Ascending aorta (tissue), 2 donors: ENCODE data around the gene RAB7B. TPM values are rescaled to one million over a fixed set of nuclear protein-coding genes. Genes with fewer than 3 reads are reported as not detected.

ENCODE experiments used
- DNase-seq, 2 donors: peaks; one replicate each; pipeline ENCODE4 v3.0.0-alpha.2; 2019; ENCODE audit warnings: low spot score in 2 of 2
- H3K27ac ChIP-seq, 2 donors: fragments of 200-600 bp; sonication (generic); one replicate each; pipeline ENCODE4 v1.5.1; 2016 to 2017; ENCODE audit warnings: mild to moderate bottlenecking in 1 of 2
- H3K27me3 ChIP-seq: fragments of 200-600 bp; sonication (generic); one replicate; pipeline ENCODE4 v1.5.1; 2017
- H3K36me3 ChIP-seq, 2 donors: fragments of 200-600 bp; sonication (generic); one replicate each; pipeline ENCODE4 v1.5.1; 2016
- H3K4me1 ChIP-seq, 2 donors: fragments of 200-600 bp; sonication (generic); one replicate each; pipeline ENCODE4 v1.5.1; 2016 to 2017; ENCODE audit warnings: mild to moderate bottlenecking in 1 of 2
- H3K4me3 ChIP-seq, 2 donors: fragments of 200-600 bp; sonication (generic); one replicate each; pipeline ENCODE4 v1.5.1; 2016 to 2017; ENCODE audit warnings: mild to moderate bottlenecking in 1 of 2
- H3K9me3 ChIP-seq, 2 donors: fragments of 200-600 bp; sonication (generic); one replicate each; pipeline ENCODE4 v1.5.1; 2016
- CTCF ChIP-seq, 3 experiments: fragments of 200-600 bp in 2 of 3; fragments of 450-650 bp in 1 of 3; sonication (generic) in 2 of 3; IDR thresholded peaks; one replicate each; pipeline ENCODE4 v1.5.1; 2016 to 2019; ENCODE audit warnings: antibody characterized with exemption in 3 of 3, mild to moderate bottlenecking in 1 of 3, moderate library complexity in 1 of 3
- intact Hi-C: fragments of 100-400 bp; cut with DNase I; formaldehyde crosslinking; loops from one replicate; pipeline ENCODE4 v1.15.1; 2023
- total RNA-seq: library from RNA; depleted of rRNA; stranded (reverse); fragments of >200 nt; gene quantifications from one replicate; pipeline ENCODE4 v1.1.0, GENCODE V29; 2016

Gene RAB7B
- total RNA-seq, 1 donor from 2014 or later = not detected

GRCh38 chr1:205945069-205945468, 58.1 kb downstream of the RAB7B start:
- no peak for TF ChIP-seq CTCF (IDR thresholded peaks at IDR 0.05)
- no peaks in the 10 kb centered on the region for H3K9me3 ChIP-seq
- no peak overlapping the region for H3K27ac ChIP-seq
- intact Hi-C loops = no loop called here
- no peaks in the 10 kb centered on the region for H3K4me1 ChIP-seq
- no peak overlapping the region for H3K4me3 ChIP-seq
- no peaks in the 10 kb centered on the region for H3K27me3 ChIP-seq
- H3K36me3 ChIP-seq = no peaks in the 10 kb centered on the region
- no peak for DNase-seq

GRCh38 chr1:205944525-205944924, 58.7 kb downstream of the RAB7B start:
- no peak for TF ChIP-seq CTCF (IDR thresholded peaks at IDR 0.05)
- Histone ChIP-seq H3K27me3 (no peaks in the 10 kb centered on the region), H3K36me3 (no peaks in the 10 kb centered on the region), H3K4me1 (no peaks in the 10 kb centered on the region), H3K4me3 (no peak overlapping the region), H3K9me3 (no peaks in the 10 kb centered on the region), H3K27ac (no peak overlapping the region)
- DNase-seq = no peak
- intact Hi-C loops = no loop called here

GRCh38 chr1:205943245-205943644, 60.0 kb downstream of the RAB7B start, which contains the start of gene SLC26A9:
SLC26A9 (minus strand) TSS chr1:205943456; CDS start chr1:205935820, 7,636 bp downstream.
- intact Hi-C loops = no loop called here
- no peaks in the 10 kb centered on the region for H3K27me3 ChIP-seq
- no peak for TF ChIP-seq CTCF (IDR thresholded peaks at IDR 0.05)
- no peaks in the 10 kb centered on the region for H3K9me3 ChIP-seq
- H3K4me3 ChIP-seq = no peak within 1 kb of the TSS
- no peak within 1 kb of the TSS for H3K27ac ChIP-seq
- DNase-seq = no peak
- no peaks in the 10 kb centered on the region for H3K4me1 ChIP-seq
- no peaks in the 10 kb centered on the region for H3K36me3 ChIP-seq

GRCh38 chr1:205942631-205943159, 60.5 kb downstream of the RAB7B start:
- no peak for TF ChIP-seq CTCF (IDR thresholded peaks at IDR 0.05)
- Histone ChIP-seq H3K36me3 (no peaks in the 10 kb centered on the region), H3K9me3 (no peaks in the 10 kb centered on the region), H3K27me3 (no peaks in the 10 kb centered on the region), H3K4me1 (no peaks in the 10 kb centered on the region), H3K4me3 (no peak overlapping the region), H3K27ac (no peak overlapping the region)
- DNase-seq = no peak
- intact Hi-C loops = no loop called here

GRCh38 chr1:205940710-205941109, 62.5 kb downstream of the RAB7B start:
- intact Hi-C loops = no loop called here

More at GRCh38 chr1:205940710-205941109, 62.5 kb downstream of the RAB7B start:
- Histone ChIP-seq H3K27me3 (no peaks in the 10 kb centered on the region), H3K4me1 (peaks cover 0 to 4% of the 10 kb centered on the region in 2 donors), H3K4me3 (no peak overlapping the region), H3K9me3 (no peaks in the 10 kb centered on the region), H3K36me3 (no peaks in the 10 kb centered on the region), H3K27ac (no peak overlapping the region)
- no peak for DNase-seq
- TF ChIP-seq CTCF (IDR thresholded peaks at IDR 0.05) = no peak
